HepG2 (cell line): Measurements from ENCODE around the gene SLX9.

Experiments
- NR3C1 ChIP-seq: sonication (generic); formaldehyde crosslinking; IDR thresholded peaks from 2 replicates; pipeline ENCODE4 v1.4.0; 2020; ENCODE audit warnings: missing genetic modification reagents
- POLR2A ChIP-seq, 2 experiments: IDR thresholded peaks; 2 replicates each; pipeline ENCODE4 v1.6.1; 2011; ENCODE audit warnings: low read depth in 2 of 2, low read length in 2 of 2, mild to moderate bottlenecking in 1 of 2, moderate library complexity in 1 of 2; ENCODE audit not compliant: insufficient read depth in 1 of 2
- RXRB ChIP-seq: IDR thresholded peaks from 2 replicates; pipeline ENCODE4 v1.6.1; 2016; ENCODE audit warnings: borderline replicate concordance, missing genetic modification reagents, missing compliant biosample characterization
- TF ChIP-seq, protein P1 (sequence below): sonication (generic); formaldehyde crosslinking; IDR thresholded peaks from 2 replicates; pipeline ENCODE4 v1.5.0; 2020; ENCODE audit warnings: mild to moderate bottlenecking, missing genetic modification reagents, moderate library complexity

DNA sequence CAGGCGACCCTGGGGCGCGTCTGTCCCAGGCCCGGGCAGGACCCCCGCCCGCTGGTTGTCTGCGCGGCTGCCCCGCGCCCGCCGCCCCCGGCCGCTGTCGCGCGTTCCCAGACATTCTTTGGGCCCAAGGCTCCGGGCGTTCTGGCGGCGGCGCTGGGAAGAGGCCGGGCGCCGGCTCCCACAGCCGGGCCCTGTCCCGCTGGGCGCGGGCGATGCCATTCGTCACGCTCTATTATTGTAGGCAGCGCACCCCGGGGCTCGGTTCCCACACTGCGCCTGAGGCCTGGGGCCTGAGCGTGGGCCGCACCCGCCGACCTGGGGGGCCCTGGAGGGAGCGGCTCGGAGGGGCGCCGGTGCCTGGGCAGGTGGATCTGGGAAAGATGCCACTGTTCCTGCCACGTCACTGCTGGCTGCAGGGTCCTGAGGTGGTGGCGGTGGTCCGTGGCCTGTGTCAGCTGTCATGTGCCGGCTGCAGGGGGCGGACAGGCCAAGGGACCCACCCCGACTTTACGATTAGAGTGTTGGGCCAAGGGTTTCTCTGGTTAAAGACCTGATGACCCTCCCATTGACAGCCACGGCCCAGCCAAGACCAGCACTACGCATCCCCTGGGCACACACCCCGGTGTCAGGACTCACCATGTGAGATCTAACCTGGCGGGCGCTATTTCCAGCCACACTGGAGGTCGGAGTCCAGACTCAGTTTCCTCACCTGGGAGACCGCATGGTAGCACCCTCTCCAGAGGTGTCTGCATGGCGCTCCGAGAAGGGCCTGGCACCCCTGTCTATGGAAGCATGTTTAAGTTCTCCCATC lies 79.5 kb downstream of the SLX9 start:
- TF ChIP-seq POLR2A (IDR thresholded peaks at IDR 0.05; ENCODE audit: insufficient read depth in 1 of 2, low read depth in 2 of 2, low read length in 2 of 2) (no peak), NR3C1 (CRISPR knock-in tag) (no peak), RXRB (CRISPR knock-in tag) (no peak)
- TF ChIP-seq, protein P1, sequence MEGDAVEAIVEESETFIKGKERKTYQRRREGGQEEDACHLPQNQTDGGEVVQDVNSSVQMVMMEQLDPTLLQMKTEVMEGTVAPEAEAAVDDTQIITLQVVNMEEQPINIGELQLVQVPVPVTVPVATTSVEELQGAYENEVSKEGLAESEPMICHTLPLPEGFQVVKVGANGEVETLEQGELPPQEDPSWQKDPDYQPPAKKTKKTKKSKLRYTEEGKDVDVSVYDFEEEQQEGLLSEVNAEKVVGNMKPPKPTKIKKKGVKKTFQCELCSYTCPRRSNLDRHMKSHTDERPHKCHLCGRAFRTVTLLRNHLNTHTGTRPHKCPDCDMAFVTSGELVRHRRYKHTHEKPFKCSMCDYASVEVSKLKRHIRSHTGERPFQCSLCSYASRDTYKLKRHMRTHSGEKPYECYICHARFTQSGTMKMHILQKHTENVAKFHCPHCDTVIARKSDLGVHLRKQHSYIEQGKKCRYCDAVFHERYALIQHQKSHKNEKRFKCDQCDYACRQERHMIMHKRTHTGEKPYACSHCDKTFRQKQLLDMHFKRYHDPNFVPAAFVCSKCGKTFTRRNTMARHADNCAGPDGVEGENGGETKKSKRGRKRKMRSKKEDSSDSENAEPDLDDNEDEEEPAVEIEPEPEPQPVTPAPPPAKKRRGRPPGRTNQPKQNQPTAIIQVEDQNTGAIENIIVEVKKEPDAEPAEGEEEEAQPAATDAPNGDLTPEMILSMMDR (CRISPR knock-in tag): no peak
